Measurements from ENCODE around the gene GPD2.

The GPD2 gene

GRCh38 chr2:156622491-156622890, 186.3 kb downstream of the GPD2 start:
- Histone ChIP-seq H3K27ac (ENCODE audit: low read length) (no peak overlapping the region), H4K20me1 (ENCODE audit: insufficient read depth, low read length) (no peaks in the 10 kb centered on the region), H3K36me3 (ENCODE audit: insufficient read depth, low read length) (no peaks in the 10 kb centered on the region), H2AFZ (ENCODE audit: low read depth, low read length) (no peak overlapping the region), H3K27me3 (ENCODE audit: insufficient read depth, low read length, poor library complexity) (no peaks in the 10 kb centered on the region), H3K4me2 (ENCODE audit: insufficient read depth, low read length) (no peak overlapping the region), H3K4me1 (ENCODE audit: insufficient read depth, low read length) (no peaks in the 10 kb centered on the region), H3K9ac (ENCODE audit: low read depth, low read length) (no peak overlapping the region), H3K79me2 (ENCODE audit: insufficient read depth, low read length) (no peaks in the 10 kb centered on the region), H3K9me3 (ENCODE audit: insufficient read depth, low read length, severe bottlenecking) (no peaks in the 10 kb centered on the region), H3K4me3 (ENCODE audit: low read depth in 1 of 2, low read length in 2 of 2) (no peak overlapping the region)
- DNase-seq: no peak
- no peak for ATAC-seq (ENCODE audit: insufficient read depth, low read depth)
- TF ChIP-seq EZH2 (IDR thresholded peaks at IDR 0.05; ENCODE audit: borderline replicate concordance, low read depth, low read length, severe bottlenecking): no peak
- no peak for TF ChIP-seq CTCF (IDR thresholded peaks at IDR 0.05; ENCODE audit: borderline replicate concordance, extremely low read depth, low read length, poor library complexity, severe bottlenecking)

DNA sequence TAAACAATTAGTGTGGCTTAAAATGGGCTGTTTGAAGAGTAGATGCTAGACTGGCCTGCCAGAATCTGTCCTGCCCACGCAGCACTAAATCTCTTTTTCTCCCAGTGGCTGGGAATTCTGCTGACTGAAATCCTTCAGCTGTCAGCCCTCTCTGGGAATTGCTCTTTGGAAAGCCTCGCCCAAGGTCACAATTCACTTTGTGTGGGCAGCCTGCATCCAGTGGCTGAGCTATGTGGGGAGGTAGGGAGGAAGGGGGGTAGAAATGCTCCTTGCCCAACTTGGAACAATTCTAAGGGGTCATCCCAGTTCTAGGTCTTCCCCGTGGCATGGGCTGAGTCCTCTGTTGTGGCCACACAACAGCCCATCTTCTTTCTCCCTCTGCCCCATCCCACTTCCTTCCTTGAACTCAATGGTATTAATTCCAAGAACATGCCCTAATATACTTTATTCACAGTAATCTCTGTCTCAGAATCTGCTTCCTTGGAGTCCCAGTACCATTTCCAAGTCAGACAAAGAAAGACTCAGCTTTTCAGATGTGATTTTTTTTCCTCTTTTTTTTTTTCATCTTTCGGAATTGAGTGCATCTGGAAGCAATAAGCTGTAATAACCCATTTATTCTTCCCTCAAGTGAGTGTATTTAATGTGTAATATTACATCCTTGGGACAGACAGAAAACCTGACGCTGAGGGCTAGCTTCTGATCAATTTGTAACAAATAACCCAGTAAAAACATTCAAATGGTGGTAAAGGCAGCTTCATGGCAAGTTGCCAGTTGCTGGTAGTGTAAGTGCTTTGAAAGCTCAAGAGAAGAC, 189.4 kb downstream of the GPD2 start:
- Histone ChIP-seq H4K20me1 (ENCODE audit: insufficient read depth, low read length) (no peaks in the 10 kb centered on the region), H3K36me3 (ENCODE audit: insufficient read depth, low read length) (no peaks in the 10 kb centered on the region), H3K4me2 (ENCODE audit: insufficient read depth, low read length) (no peak overlapping the region), H3K9me3 (ENCODE audit: insufficient read depth, low read length, severe bottlenecking) (no peaks in the 10 kb centered on the region), H3K9ac (ENCODE audit: low read depth, low read length) (no peak overlapping the region), H3K27me3 (ENCODE audit: insufficient read depth, low read length, poor library complexity) (no peaks in the 10 kb centered on the region), H2AFZ (ENCODE audit: low read depth, low read length) (no peak overlapping the region), H3K4me1 (ENCODE audit: insufficient read depth, low read length) (no peaks in the 10 kb centered on the region), H3K4me3 (ENCODE audit: low read depth in 1 of 2, low read length in 2 of 2) (no peak overlapping the region), H3K79me2 (ENCODE audit: insufficient read depth, low read length) (no peaks in the 10 kb centered on the region), H3K27ac (ENCODE audit: low read length) (no peak overlapping the region)
- TF ChIP-seq CTCF (IDR thresholded peaks at IDR 0.05; ENCODE audit: borderline replicate concordance, extremely low read depth, low read length, poor library complexity, severe bottlenecking): no peak
- TF ChIP-seq EZH2 (IDR thresholded peaks at IDR 0.05; ENCODE audit: borderline replicate concordance, low read depth, low read length, severe bottlenecking): no peak
- DNase-seq: no peak
- no peak for ATAC-seq (ENCODE audit: insufficient read depth, low read depth)

- DNase-seq (no peak), ATAC-seq (ENCODE audit: insufficient read depth, low read depth) (no peak)
- TF ChIP-seq EZH2 (IDR thresholded peaks at IDR 0.05; ENCODE audit: borderline replicate concordance, low read depth, low read length, severe bottlenecking): no peak
- no peak for TF ChIP-seq CTCF (IDR thresholded peaks at IDR 0.05; ENCODE audit: borderline replicate concordance, extremely low read depth, low read length, poor library complexity, severe bottlenecking)
- H4K20me1 ChIP-seq (ENCODE audit: insufficient read depth, low read length): no peaks in the 10 kb centered on the region
- no peaks in the 10 kb centered on the region for H3K27me3 ChIP-seq (ENCODE audit: insufficient read depth, low read length, poor library complexity)
- H3K4me2 ChIP-seq (ENCODE audit: insufficient read depth, low read length): no peak overlapping the region
- H3K4me1 ChIP-seq (ENCODE audit: insufficient read depth, low read length): no peaks in the 10 kb centered on the region
- no peak overlapping the region for H2AFZ ChIP-seq (ENCODE audit: low read depth, low read length)
- H3K9ac ChIP-seq (ENCODE audit: low read depth, low read length): no peak overlapping the region
- H3K4me3 ChIP-seq (ENCODE audit: low read depth in 1 of 2, low read length in 2 of 2): no peak overlapping the region
- H3K27ac ChIP-seq (ENCODE audit: low read length): no peak overlapping the region
- H3K9me3 ChIP-seq (ENCODE audit: insufficient read depth, low read length, severe bottlenecking): no peaks in the 10 kb centered on the region
- no peaks in the 10 kb centered on the region for H3K36me3 ChIP-seq (ENCODE audit: insufficient read depth, low read length)
- no peaks in the 10 kb centered on the region for H3K79me2 ChIP-seq (ENCODE audit: insufficient read depth, low read length)
Measured at GRCh38 chr2:156626931-156627330, 190.8 kb downstream of the GPD2 start.

All from DND-41 (cell line).